GM18499 (cell line): ENCODE measurements around the gene OGFOD3.
"Not testable (repeated sequence)": the region's sequence is repeated elsewhere in the genome, so short reads cannot be mapped to it uniquely, and the experiment has no call there.

Source experiments
- ATAC-seq: cut with Tn5 transposase; IDR thresholded peaks from one replicate; pipeline ENCODE4 v1.9.1; 2021; ENCODE audit warnings: moderate number of reproducible peaks; ENCODE audit not compliant: insufficient read depth, unreplicated experiment

The OGFOD3 gene, protein sequence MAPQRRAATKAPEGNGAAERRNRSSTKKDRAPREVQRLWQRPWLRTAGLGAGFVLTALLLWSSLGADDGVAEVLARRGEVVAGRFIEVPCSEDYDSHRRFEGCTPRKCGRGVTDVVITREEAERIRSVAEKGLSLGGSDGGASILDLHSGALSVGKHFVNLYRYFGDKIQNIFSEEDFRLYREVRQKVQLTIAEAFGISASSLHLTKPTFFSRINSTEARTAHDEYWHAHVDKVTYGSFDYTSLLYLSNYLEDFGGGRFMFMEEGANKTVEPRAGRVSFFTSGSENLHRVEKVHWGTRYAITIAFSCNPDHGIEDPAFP

DNA sequence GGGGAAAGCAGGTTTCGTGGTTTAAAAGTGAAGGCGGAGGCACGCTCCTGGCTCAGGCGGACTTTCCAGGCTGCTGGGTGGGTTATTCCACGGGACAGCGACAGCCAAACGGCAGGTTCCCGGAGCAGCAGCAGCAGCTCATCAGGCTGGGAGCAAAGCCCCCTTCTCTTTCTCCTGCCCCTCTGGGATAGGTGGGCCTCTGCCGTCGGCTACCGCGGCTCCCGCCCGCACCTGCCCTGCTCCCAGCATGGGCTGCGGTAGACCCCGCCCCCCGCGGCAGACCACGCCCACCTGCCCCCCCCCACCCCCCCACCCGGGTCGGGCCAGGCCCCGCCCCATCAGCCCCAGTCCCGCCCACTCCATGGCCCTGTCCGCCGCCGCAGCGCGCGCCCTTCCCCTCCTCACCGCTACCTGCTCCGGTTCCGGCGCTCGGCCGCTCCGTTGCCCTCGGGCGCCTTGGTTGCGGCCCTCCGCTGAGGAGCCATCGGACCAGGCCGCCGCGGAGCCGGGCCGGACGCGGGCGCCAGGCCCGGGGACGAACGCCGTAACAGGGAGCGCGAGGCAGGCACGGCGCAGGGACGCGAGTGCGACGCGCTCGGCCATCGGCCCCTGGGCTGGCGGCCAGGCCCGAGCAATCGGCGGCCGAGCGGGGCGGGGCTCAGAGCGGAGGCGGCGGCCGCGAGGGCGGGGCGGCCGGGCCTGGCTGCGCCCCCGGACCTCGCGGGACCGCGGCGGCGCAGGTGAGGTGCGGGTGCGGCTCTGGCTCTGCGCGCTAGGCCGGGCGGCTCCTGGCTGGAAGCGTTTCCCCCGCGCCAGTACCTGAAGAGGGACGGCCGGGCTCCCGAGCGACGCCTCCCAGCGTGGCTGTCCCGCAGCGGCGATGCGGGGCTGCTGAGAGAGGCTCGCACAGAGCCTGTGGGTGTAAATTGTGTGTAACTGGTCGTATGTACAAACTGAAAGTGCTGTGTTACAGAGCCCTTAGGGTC, at the start of gene OGFOD3, which contains the start of gene HEXD:
Gene OGFOD3 (minus strand): TSS at position 586 of the 986 bp plus-strand sequence. CDS start 101 bp downstream, at position 485.
Gene HEXD (plus strand): TSS at position 347 of the 986 bp plus-strand sequence. CDS start 1,453 bp downstream, outside the sequence.
- ATAC-seq = peak; percentile 51

DNA sequence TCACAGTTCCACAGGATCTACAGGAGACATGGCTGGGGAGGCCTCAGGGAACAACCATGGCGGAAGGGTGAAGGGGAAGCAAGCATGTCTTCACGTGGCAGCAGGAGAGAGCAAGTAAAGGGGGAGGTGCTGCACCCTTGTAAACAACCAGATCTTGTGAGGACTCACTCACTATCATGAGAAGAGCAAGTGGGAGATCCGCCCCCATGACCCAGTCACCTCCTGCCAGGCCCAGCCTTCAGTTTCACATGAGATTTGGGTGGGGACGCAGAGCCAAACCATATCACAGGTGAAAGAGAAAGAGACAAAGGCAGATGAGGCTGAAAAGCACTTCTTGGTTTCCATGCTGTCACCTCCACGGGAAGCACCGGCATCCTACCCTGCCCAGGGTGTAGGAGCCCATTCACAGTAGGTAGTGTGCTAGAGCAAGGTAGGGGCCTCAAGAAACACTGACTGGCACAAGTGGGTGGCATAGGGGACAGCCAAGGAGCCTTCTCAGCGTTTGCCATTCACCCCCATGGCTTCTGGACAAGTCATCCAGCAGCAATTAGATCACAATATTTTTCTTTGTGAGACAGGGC, 46.7 kb upstream of the OGFOD3 start:
- no peak for ATAC-seq

DNA sequence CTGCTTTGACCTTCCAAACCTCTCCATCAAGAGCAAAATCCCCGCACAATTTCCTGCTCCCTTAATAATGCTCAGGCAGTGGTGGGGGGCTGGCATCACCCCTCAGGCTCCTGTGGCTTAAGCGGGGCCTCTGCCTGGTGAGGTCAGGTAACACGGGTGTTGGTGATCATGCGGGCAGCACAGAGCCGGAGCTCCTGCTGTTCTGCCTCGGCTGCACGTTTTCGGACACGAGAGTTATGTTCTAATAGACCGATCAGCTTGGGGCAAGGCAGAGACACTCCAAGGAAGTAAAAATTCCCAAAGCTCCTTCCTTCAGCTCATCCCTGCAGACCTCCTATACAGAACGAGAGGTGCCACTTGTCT, 46.2 kb upstream of the OGFOD3 start:
- ATAC-seq = no peak

DNA sequence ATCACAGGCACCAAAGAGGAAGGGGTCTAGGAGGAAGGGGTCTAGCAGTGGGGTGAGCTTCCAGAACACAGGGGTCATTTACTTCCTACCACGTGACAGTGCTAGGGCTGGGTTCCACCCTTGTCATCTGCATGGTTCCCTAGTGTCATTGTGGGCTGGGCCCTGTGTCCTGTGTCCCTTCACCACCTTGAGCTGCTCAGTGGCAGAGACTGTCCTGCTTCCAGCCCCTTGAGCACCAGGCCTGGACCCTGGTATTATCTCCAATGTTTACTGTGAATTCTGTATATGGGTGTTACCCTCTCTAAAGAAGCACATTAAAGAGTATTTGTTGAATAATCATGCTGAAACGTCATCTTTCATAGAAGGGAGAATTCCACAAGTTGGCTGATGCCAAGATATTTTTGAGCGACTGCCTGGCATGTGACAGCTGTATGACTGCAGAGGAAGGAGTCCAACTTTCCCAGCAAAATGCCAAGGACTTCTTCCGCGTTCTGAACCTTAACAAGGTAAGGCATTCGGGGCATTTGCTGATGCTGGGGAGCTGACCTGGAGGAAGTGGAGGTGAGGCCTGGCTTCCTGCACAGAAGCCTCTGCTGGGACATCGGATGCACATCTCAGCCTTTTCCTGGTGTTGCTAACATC, 45.7 kb upstream of the OGFOD3 start:
- no peak for ATAC-seq

DNA sequence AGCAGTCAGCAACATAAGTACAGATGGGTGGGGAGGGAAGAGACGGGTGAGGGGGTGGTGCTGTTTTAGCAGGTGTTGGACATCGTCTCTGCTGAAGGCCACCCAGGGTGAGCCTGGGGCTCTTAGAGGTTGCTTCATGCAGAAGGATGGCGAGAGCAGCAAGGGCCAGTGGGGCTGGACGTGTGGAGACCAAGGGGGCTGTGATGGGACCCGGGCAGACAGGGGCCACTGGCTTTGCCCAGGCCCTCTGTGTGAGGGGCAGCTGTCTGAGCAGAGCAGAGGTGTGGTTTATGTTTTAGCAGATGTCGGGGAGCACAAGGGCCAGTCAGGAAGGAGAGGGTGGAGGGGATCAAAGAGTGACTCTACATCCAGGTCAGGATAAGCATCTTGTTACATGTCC, 45.0 kb upstream of the OGFOD3 start:
- no peak for ATAC-seq

DNA sequence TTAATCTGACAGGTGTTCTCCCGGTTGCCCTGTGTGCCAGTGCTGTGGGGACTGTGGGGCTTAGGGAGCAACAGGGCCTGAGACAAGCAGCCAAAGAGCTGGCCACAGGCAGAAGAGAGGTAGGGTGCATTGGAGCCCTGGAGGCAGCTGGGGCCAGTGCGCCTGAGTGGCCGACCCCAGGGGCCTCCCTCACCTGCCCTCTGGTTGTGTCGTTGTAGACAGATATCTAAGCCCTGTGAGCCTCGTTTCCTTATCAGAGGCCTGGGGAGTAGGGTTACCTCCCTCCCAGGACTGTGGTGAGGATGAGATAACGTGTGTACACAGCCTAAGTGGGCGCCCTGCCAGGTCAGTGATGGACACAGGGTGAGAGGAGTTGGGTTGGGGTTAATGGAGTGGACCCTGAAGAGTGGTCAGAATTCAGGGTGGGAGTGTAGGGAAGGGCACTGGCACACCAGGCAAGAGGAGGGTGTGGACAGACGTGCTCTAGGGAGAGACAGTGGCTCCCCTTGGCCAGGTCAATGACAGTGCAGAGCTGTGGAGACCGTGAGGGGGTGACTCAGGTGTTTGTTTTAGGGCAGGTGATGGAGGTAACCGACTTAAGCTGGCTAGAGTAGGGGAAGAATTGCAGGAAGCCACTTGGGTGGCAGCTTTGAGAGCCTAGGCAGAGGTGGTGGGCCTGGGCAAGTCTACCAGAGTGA, 43.6 kb upstream of the OGFOD3 start:
- ATAC-seq = no peak

DNA sequence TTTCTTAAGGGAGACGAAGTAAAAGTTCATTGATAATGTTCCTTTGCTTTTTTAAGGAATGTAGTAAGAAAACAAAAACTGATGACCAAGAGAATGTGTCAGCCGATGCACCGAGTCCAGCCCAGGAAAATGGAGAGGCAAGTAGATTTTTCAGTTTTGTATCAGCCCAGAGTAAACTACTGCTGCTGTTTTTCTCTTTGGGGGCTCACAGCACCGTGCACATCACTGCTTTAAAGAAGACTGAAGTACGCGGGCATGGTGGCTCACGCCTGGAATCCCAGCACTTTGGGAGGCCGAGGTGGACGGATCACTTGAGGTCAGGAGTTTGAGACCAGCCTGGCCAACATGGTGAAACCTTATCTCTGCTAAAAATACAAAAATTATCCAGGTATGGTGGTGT, 41.5 kb upstream of the OGFOD3 start:
- not testable (repeated sequence) for ATAC-seq

DNA sequence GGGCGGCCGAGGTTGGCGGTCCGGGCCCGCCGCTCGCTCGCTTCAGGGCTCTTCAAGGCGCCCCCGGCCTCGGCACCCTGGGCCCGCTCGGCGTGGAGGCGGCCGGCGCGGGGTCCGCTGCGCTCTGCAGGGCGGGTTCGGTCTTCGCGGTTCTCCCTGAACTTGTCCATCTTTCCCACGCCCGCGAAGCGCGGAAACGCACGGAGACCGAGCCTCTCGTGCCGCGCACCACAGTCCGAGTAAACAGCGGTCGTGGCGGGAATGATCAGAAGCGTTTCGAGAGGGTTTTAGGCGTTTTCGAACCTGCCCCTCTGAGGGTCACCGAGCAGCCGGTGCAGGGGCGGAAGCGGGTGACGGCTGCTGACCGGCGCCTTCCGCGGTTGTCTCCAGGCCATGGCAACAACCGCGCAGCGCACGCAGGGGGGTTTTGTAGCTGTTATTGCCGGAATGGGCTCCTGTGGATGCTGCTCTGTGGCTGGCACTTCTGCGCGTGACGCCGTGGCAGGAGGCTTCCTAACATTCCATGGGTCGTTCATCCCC, 40.6 kb upstream of the OGFOD3 start:
- no peak for ATAC-seq

DNA sequence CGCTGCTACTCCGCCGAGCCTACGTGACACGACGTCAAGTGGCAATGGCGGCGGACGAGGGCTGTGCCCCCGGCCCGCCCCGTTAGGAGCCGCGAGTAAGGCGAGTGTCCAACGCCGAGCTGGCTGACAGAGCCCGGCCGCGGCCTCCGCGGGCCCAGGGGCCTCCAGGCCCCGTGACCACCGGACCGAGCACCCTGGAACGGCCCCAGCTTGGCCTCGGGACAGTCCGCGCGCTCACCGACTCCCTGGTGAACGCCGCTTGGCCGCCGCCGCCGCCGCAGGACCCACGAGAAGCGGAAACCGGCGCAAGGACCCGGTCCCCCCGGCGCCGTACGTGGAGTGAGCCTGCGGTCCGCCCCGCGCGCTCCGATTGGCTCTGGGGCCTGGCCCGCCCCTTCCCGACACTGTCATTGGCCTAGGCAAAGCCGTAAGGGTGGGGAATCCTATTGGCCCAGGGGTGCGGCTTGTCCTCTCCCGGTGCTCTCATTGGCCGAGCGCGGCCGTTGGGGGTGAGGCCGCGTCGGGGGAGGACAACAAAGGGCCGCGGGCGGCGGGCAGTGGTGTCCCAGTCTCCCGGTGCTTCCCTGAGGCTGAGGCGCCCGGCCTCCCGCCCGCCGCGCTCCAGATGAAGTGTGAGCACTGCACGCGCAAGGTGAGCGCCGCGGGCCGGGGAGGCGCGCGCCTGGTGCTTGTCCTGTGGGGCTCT, 39.9 kb upstream of the OGFOD3 start, which contains the start of gene NARF:
Gene NARF (plus strand): TSS at position 563 of the 706 bp plus-strand sequence. CDS start 63 bp downstream, at position 626.
- ATAC-seq = peak; percentile 89

DNA sequence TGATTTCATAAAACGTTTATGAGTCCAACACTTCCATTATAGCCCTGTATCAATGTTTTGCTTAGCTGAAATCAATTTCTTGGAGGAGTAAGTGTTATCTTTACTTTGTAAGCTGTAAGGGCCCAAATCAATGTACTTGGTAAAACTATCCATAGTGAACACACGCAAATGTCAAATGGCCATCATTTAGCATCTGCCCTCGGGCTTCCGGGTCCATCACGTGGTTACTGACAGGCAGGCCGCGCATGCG, 39.5 kb upstream of the OGFOD3 start:
- no peak for ATAC-seq

DNA sequence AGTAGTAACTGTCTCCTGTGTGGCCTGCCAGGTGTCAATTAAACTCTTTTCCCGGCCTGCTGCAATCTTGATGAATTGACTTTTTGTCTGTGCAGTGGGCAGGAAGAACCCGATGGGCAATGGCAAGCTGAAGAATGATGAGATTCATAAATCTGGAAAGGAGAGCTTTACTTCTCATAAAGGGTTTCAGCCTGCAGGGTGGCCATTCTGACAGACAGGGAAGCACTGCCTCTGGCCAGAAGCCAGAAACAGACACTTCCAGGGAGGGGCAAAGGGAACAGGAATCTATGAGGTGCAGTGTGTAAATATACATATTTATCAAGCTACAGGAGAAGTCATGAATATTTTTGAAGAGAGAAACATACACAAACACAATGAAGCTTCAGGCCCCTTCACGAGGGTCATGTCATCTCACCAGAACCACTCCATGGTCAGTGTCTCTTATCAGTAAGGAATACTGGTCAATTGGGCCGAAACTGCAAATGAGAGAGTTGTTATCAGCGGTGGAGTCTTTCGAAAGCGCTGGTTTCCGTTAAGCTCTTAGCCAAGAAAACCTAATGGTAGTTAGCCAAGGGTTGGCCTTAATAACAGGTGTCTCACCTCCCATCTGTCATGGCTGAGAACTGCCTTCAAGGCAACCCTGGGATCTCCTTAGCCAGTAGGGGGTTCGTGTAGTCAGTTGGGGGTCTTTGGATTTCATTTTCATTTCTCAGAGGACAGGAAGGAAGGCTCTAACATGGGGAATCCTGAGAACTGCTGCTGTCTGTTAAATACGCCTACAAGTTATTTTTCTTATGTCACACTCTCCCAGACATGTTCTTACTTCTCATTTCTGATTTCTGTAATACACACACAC, 38.9 kb upstream of the OGFOD3 start:
- no peak for ATAC-seq

DNA sequence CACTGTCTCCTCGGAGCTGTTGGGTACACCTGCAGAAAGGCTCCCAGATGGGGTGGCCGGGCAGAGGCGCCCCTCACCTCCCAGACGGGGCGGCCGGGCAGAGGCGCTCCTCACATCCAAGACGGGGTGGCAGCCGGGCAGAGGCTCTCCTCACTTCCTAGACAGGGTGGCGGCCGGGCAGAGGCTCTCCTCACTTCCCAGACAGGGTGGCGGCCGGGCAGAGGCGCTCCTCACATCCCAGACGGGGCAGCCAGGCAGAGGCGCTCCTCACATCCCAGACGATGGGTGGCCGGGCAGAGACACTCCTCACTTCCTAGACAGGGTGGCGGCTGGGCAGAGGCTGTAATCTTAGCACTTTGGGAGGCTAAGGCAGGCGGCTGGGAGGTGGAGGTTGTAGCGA, 35.3 kb upstream of the OGFOD3 start:
- ATAC-seq = not testable (repeated sequence)

DNA sequence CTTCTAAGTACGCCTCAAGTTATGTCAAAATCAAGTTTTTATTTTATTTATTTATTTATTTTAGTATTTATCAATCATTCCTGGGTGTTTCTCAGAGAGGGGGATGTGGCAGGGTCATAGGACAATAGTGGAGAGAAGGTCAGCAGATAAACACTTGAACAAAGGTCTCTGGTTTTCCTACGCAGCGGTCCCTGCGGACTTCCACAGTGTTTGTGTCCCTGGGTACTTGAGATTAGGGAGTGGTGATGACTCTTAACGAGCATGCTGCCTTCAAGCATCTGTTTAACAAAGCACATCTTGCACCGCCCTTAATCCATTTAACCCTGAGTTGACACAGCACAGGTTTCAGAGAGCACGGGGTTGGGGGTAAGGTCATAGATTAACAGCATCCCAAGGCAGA, 34.8 kb upstream of the OGFOD3 start:
- not testable (repeated sequence) for ATAC-seq

DNA sequence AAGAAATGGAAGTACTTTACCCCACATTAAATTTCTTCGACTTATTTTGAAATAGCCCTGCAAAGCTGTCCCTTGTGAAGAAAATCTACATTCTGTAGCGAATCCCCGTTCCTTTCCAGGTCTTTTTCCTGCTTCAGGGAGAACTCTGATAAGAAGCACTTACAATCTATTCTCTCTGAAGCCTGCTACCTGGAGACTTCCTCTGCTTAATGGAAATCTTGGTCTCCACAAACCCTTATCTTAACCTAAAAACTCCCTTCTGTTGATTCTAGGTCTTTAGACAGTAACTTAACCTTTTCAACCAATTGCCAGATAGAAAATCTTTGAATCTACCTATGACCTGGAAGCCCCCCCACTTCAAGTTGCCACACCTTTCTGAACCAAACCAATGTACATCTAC, 33.8 kb upstream of the OGFOD3 start:
- ATAC-seq = no peak

DNA sequence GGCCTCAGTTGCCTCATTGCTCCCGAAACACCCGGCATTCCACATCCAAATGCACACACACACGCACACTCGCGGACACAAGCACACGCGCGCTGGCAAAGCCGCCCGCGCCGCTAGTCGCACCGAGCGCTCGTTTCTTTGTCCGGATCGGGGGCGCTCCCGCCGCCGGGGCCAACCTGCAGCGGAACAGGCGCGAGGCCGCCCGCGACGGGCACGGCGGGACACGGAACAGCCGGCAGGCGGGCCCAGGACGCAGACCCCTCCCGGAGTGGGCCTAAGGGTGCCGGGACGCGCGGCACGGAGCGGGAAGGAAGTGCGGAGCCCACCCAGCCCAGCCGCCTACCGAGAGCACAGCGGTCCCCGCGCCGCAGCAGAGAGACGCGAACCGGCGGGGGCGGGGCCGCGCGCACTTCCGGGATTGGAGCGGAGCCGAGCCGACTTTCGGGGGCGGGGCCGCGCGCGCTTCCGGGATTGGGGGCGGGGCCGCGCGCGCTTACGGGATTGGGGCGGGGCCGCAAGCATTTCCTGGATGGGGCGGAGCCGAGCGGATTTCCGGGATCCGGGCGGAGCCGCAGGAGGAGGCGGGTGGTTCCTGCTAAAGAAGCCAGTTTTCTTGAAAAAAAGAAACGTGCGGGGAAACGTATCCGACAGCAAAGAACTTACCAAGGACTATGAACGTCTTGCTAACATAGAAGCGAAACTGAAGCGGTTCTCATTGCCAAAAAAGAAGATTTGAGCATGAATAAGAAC, 32.1 kb upstream of the OGFOD3 start, which contains the start of gene CYBC1:
Gene CYBC1 (minus strand): TSS at position 396 of the 750 bp plus-strand sequence. CDS start 1,498 bp downstream, outside the sequence.
- no peak for ATAC-seq

DNA sequence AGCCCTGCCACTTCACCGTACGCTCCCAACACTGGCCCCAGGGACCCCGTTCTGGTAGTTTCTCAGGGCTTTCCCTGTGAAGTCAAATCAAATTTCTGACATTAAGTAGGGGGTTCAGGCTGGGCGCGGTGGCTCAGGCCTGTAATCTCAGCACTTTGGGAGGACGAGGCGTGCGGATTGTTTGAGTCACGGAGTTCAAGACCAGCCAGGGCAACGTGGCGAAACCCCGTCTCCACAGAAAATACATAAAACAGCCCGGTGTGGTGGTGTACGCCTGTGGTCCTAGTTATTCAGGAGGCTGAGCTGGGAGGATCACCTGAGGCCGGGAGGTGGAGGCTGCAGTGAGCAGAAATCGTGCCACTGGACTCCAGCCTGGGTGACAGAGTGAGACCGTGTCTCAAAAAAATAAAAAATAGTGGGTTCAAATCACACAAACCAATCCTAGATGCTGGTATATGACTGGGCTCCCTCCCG, 31.5 kb upstream of the OGFOD3 start:
- no peak for ATAC-seq
